ENCODE results near the gene HOXB2.

GRCh38 chr17:48575673-48576478 is 31.0 kb upstream of the HOXB2 start:
- TF ChIP-seq POLR2A (IDR thresholded peaks at IDR 0.05): no peak
- TF ChIP-seq CTCF (IDR thresholded peaks at IDR 0.05): no peak

Data from esophagus squamous epithelium (tissue), 4 donors.